ENCODE measurements around the gene KLF12.

Gene KLF12

DNA sequence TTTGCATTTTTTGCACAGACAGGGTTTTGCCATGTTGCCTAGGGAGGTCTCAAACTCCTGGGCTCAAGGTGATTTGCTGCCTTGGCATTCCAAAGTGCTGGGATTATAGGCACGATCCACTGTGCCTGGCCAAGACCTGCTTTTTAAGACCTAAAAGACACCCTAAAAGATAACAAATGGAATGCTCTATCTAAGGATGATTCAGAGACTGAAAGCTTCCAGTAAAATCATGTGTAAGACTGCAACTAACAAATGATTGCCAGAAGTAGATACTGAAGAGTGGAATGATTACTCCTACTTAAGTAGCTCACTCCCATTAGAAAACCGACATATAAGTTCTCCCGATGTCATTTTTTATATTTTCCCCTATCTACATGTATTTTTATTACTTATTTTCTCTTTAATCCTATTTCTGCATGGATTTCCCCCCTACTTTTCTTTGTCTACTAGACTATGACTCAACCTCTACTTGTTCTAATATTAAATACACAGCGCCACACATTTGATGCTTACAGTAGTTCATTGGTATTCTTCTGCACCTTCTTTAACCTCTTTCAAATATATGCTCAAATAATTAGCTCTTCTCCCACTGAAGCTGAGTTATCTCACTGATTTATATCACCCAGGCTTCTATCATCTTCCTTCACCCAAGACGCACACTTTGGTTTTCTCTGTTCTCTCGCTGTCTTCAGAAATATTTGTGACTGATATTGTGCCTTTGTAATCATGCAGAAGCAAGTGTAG is 32.2 kb upstream of the KLF12 start:
- TF ChIP-seq, protein P1, sequence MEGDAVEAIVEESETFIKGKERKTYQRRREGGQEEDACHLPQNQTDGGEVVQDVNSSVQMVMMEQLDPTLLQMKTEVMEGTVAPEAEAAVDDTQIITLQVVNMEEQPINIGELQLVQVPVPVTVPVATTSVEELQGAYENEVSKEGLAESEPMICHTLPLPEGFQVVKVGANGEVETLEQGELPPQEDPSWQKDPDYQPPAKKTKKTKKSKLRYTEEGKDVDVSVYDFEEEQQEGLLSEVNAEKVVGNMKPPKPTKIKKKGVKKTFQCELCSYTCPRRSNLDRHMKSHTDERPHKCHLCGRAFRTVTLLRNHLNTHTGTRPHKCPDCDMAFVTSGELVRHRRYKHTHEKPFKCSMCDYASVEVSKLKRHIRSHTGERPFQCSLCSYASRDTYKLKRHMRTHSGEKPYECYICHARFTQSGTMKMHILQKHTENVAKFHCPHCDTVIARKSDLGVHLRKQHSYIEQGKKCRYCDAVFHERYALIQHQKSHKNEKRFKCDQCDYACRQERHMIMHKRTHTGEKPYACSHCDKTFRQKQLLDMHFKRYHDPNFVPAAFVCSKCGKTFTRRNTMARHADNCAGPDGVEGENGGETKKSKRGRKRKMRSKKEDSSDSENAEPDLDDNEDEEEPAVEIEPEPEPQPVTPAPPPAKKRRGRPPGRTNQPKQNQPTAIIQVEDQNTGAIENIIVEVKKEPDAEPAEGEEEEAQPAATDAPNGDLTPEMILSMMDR (IDR thresholded peaks at IDR 0.05; ENCODE audit: borderline replicate concordance, insufficient read depth, low read depth, low read length), result no peak
- H3K4me3 ChIP-seq (ENCODE audit: low read depth, low read length), result no peak overlapping the region

DNA sequence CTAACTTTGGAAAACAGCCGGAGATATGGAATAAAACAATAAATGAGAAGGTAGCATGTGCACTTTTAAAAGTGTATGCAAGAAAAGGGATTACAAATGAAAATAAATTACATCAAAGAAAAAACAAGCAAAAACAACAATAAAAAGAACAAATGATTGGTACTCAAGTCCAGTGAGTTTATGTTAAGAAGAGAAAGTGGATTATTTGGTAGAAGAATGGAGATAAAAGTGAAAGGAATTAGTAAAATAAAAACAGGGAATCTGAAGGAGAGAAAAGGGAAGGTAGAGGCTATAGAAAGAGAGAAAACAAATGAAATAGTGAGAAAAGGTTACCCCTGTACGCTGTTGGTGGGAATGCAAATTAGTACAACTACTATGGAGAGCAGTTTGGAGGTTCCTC is 28.6 kb upstream of the KLF12 start:
- no peak overlapping the region for H3K4me3 ChIP-seq (ENCODE audit: low read depth, low read length)
- TF ChIP-seq, protein P1 (IDR thresholded peaks at IDR 0.05; ENCODE audit: borderline replicate concordance, insufficient read depth, low read depth, low read length), result no peak

DNA sequence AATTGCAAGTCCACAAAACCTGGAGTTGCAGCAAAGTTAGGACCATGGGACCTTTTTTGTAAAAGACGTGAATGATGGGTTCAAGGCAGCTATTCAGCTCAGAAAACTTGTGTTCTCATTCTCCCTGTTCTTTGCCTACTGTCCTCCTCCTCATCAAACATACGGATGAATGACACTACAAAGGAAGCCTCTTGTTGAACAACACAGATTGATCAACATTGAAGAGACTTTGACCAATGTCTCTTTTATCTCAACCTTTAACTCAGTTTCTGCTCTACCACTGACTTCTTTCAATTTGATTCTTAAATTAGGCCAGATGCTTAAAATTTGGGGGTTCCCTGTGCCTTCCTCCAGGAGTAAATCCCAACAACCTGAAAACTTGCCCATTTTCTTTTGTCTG is 27.9 kb upstream of the KLF12 start:
- TF ChIP-seq, protein P1 (IDR thresholded peaks at IDR 0.05; ENCODE audit: borderline replicate concordance, insufficient read depth, low read depth, low read length), result no peak
- H3K4me3 ChIP-seq (ENCODE audit: low read depth, low read length), result no peak overlapping the region

DNA sequence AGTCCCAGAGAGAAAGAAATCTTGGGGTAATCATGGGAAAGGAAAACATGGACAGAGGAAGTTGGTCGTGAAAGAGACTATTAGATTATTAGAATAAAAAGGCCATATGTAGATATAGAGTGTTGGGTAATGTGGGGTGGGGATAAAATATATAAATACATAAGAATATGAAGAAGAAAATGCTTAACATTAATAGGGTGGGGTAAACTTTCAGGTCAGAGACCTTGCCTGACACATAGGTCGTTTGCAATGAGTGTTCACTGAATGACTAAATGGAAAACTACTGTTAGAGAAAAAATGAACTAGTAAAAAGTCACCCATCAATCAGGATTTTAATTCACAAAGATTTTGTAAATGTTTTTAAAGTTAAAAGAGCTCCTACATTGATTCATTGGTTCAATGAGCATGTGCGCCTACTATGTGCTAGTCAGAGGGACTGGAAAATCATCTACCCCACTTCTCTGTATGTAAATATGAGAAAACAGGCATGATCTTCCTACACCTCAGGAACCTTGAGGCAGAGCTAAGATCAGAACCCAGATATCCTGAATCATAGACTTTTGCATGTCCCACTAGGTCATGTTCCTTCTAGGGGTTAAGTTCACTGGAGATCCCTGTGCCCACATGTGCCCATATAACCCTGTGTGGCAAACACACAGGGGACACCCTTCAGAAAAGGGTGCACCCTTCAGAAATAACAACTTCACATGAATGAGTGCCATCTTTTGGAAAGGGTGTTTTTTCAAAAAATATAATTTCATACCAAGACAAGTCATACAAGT is 24.6 kb upstream of the KLF12 start:
- TF ChIP-seq, protein P1 (IDR thresholded peaks at IDR 0.05; ENCODE audit: borderline replicate concordance, insufficient read depth, low read depth, low read length), result no peak
- no peak overlapping the region for H3K4me3 ChIP-seq (ENCODE audit: low read depth, low read length)

DNA sequence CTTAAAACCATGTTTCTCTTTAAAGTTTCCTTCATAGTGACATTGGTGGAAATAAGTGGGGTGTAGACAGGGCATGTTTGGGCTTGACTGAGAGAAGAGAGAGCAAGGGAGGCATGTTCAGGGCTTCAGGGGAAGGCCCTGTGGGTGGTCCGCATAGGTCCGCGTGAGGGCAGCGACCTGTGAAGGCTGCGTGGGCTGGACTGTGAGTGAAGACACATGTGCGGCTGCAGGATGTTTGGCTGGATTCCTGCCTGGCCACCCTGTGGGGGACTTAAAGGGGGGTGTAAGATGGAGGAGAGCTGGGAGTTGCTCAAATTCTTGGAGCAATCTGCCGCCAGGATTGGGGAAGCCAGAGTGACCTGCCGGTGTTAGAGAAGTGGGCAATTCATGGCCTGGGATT is 23.8 kb upstream of the KLF12 start:
- TF ChIP-seq, protein P1 (IDR thresholded peaks at IDR 0.05; ENCODE audit: borderline replicate concordance, insufficient read depth, low read depth, low read length), result no peak
- H3K4me3 ChIP-seq (ENCODE audit: low read depth, low read length), result no peak overlapping the region

DNA sequence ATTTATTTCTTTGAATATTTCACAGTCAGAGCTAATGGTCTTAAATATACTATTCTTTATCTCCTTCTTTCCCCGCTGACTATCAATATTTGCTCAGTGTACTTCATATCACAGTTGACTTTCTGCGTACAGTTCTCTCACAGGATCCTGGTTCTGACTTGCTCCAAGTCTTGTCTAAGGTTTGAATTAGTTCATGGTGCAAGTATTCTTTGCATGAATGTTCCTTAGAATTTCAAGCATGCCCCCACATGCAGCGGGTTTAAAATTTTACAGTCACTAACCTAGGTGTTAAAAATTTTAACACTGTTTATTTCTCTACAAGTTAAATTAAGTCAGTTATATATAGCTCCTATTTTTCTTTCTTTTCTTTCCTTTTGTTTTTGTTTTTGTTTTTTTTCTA is 20.8 kb upstream of the KLF12 start:
- TF ChIP-seq, protein P1 (IDR thresholded peaks at IDR 0.05; ENCODE audit: borderline replicate concordance, insufficient read depth, low read depth, low read length), result no peak
- no peak overlapping the region for H3K4me3 ChIP-seq (ENCODE audit: low read depth, low read length)

DNA sequence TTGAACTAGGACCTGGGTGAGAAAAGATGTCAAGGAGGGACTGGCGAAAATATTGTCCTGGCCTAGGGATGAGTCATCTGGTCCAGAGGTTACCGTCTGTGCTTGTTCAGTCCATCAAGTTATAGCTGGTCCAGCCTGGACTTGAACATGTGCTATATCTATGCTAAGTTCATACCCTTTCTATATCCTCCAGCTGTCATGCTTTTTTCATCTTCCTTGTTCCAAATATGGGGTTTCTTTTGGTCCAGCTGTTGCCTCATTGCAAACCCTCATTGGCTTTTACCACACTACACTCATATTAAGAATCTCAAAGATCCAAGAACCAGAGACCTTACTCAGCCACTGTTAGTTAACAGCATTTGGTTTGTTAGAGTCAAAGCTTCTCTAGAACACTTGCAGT is 19.1 kb upstream of the KLF12 start:
- TF ChIP-seq, protein P1 (IDR thresholded peaks at IDR 0.05; ENCODE audit: borderline replicate concordance, insufficient read depth, low read depth, low read length), result no peak
- no peak overlapping the region for H3K4me3 ChIP-seq (ENCODE audit: low read depth, low read length)
